K562 (cell line): ENCODE measurements around the gene NPFF. TPM values are rescaled to one million over a fixed set of nuclear protein-coding genes. Genes with fewer than 3 reads are reported as not detected.

Experiments
- CSDE1 ChIP-seq, 2 experiments: fragments of 450-650 bp; IDR thresholded peaks; 2 replicates each; pipeline ENCODE4 v1.6.1; 2016; ENCODE audit warnings: mild to moderate bottlenecking in 1 of 2
- GATA2 ChIP-seq: sonication (generic); formaldehyde crosslinking; IDR thresholded peaks from 2 replicates; pipeline ENCODE4 v1.4.0; 2020; ENCODE audit warnings: mild to moderate bottlenecking, missing genetic modification reagents
- HIVEP1 ChIP-seq: fragments of 250-450 bp; sonication (Bioruptor Pico); IDR thresholded peaks from 2 replicates; pipeline ENCODE4 v1.4.0; 2020; ENCODE audit warnings: mild to moderate bottlenecking
- HNRNPH1 ChIP-seq: fragments of 200-400 bp; formaldehyde crosslinking; optimal IDR thresholded peaks from 2 replicates; pipeline ENCODE3; 2017; ENCODE audit warnings: low read depth, mild to moderate bottlenecking, low read length, moderate library complexity
- IFI16 ChIP-seq: fragments of 250-450 bp; sonication (Bioruptor Pico); IDR thresholded peaks from 2 replicates; pipeline ENCODE4 v2.1.2; 2022; ENCODE audit warnings: mild to moderate bottlenecking, inconsistent platforms
- SIN3A ChIP-seq, 2 experiments: fragments of 150-350 bp in 1 of 2; IDR thresholded peaks; 2 replicates each; pipeline ENCODE4 v1.6.1; 2011 to 2016; ENCODE audit warnings: borderline replicate concordance in 2 of 2, low read depth in 2 of 2, low read length in 2 of 2, mild to moderate bottlenecking in 2 of 2, moderate library complexity in 2 of 2; ENCODE audit not compliant: control insufficient read depth in 1 of 2
- ZFP1 ChIP-seq: fragments of 450-650 bp; formaldehyde crosslinking; IDR thresholded peaks from 2 replicates; pipeline ENCODE4 v1.4.0; 2020; ENCODE audit warnings: mild to moderate bottlenecking, mixed read lengths
- ZFPM2 ChIP-seq: fragments of 250-450 bp; sonication (Bioruptor Pico); IDR thresholded peaks from 2 replicates; pipeline ENCODE4 v1.5.1; 2022; ENCODE audit warnings: mild to moderate bottlenecking
- ZNF133 ChIP-seq: fragments of 250-450 bp; sonication (Bioruptor Pico); IDR thresholded peaks from 2 replicates; pipeline ENCODE4 v1.4.0; 2020; ENCODE audit warnings: mild to moderate bottlenecking
- ZNF311 ChIP-seq: fragments of 250-450 bp; sonication (Bioruptor Pico); IDR thresholded peaks from 2 replicates; pipeline ENCODE4 v1.4.0; 2020; ENCODE audit warnings: mild to moderate bottlenecking, moderate library complexity
- ZNF668 ChIP-seq: fragments of 250-450 bp; sonication (Bioruptor Pico); IDR thresholded peaks from 2 replicates; pipeline ENCODE4 v1.8.0; 2022; ENCODE audit warnings: mild to moderate bottlenecking, inconsistent platforms
- polyA plus RNA-seq, 8 experiments: library from polyadenylated mRNA; depleted of rRNA in 4 of 8; stranded (reverse) in 5 of 8; unstranded in 3 of 8; fragments of >200 nt; fragmentation: Nextera tagmentation in 2 of 8; fragmentation: Illumina TruSeq in 1 of 8; extraction: Ambion mirVana in 2 of 8; extraction: Trizol in 1 of 8; gene quantifications; 2 replicates each; pipeline versions ENCODE4 v1.2.1 to v1.2.3, GENCODE V29; 2011 to 2014; ENCODE audit warnings: inconsistent platforms in 1 of 8, missing spikeins in 1 of 8
- total RNA-seq, 7 experiments: library from RNA; depleted of rRNA in 6 of 7; stranded (reverse); fragments of >200 nt in 6 of 7; fragmentation: Illumina TruSeq in 2 of 7; extraction: Trizol in 2 of 7; gene quantifications; 2 replicates each; pipeline versions ENCODE4 v1.2.1 to v1.2.3, GENCODE V29; 2011 to 2021; ENCODE audit warnings: low replicate concordance in 1 of 7
- TF ChIP-seq, protein P1 (sequence below): fragments of 450-650 bp; IDR thresholded peaks from 2 replicates; pipeline ENCODE4 v1.6.1; 2018; ENCODE audit not compliant: partially characterized antibody
- TF ChIP-seq, protein P2 (sequence below): fragments of 450-650 bp; formaldehyde crosslinking; IDR thresholded peaks from 2 replicates; pipeline ENCODE4 v1.4.0; 2020; ENCODE audit warnings: mild to moderate bottlenecking, moderate library complexity
- TF ChIP-seq, protein P3 (sequence below): sonication (generic); formaldehyde crosslinking; IDR thresholded peaks from 2 replicates; pipeline ENCODE4 v1.8.1; 2023; ENCODE audit warnings: mild to moderate bottlenecking, missing genetic modification reagents

The NPFF gene
- total and polyA plus RNA-seq, 9 of the 15 experiments (the other 6 are each of a cell fraction or from before 2014, with no cell fraction given): 0.15 to 1.2 (median 0.55) TPM; not detected in 6

- TF ChIP-seq, protein P1, sequence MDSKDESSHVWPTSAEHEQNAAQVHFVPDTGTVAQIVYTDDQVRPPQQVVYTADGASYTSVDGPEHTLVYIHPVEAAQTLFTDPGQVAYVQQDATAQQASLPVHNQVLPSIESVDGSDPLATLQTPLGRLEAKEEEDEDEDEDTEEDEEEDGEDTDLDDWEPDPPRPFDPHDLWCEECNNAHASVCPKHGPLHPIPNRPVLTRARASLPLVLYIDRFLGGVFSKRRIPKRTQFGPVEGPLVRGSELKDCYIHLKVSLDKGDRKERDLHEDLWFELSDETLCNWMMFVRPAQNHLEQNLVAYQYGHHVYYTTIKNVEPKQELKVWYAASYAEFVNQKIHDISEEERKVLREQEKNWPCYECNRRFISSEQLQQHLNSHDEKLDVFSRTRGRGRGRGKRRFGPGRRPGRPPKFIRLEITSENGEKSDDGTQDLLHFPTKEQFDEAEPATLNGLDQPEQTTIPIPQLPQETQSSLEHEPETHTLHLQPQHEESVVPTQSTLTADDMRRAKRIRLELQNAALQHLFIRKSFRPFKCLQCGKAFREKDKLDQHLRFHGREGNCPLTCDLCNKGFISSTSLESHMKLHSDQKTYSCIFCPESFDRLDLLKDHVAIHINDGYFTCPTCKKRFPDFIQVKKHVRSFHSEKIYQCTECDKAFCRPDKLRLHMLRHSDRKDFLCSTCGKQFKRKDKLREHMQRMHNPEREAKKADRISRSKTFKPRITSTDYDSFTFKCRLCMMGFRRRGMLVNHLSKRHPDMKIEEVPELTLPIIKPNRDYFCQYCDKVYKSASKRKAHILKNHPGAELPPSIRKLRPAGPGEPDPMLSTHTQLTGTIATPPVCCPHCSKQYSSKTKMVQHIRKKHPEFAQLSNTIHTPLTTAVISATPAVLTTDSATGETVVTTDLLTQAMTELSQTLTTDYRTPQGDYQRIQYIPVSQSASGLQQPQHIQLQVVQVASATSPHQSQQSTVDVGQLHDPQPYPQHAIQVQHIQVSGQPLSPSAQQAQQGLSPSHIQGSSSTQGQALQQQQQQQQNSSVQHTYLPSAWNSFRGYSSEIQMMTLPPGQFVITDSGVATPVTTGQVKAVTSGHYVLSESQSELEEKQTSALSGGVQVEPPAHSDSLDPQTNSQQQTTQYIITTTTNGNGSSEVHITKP: no peak
- TF ChIP-seq ZFP1 (CRISPR knock-in tag): no peak
- TF ChIP-seq ZNF133 (CRISPR knock-in tag): no peak
- no peak for TF ChIP-seq ZFPM2 (CRISPR knock-in tag)
- peak; percentile 4 to 14; a peak in 1 of 4 replicates for TF ChIP-seq SIN3A (IDR thresholded peaks at IDR 0.05; ENCODE audit: borderline replicate concordance in 2 of 2, control insufficient read depth in 1 of 2, low read depth in 2 of 2, low read length in 2 of 2)
- TF ChIP-seq IFI16: no peak
- TF ChIP-seq HNRNPH1: no peak
- no peak for TF ChIP-seq HIVEP1 (CRISPR knock-in tag)
- TF ChIP-seq, protein P2, sequence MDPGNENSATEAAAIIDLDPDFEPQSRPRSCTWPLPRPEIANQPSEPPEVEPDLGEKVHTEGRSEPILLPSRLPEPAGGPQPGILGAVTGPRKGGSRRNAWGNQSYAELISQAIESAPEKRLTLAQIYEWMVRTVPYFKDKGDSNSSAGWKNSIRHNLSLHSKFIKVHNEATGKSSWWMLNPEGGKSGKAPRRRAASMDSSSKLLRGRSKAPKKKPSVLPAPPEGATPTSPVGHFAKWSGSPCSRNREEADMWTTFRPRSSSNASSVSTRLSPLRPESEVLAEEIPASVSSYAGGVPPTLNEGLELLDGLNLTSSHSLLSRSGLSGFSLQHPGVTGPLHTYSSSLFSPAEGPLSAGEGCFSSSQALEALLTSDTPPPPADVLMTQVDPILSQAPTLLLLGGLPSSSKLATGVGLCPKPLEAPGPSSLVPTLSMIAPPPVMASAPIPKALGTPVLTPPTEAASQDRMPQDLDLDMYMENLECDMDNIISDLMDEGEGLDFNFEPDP (CRISPR knock-in tag): no peak
- no peak for TF ChIP-seq ZNF668 (CRISPR knock-in tag)
- no peak for TF ChIP-seq CSDE1 (IDR thresholded peaks at IDR 0.05)
- TF ChIP-seq, protein P3, sequence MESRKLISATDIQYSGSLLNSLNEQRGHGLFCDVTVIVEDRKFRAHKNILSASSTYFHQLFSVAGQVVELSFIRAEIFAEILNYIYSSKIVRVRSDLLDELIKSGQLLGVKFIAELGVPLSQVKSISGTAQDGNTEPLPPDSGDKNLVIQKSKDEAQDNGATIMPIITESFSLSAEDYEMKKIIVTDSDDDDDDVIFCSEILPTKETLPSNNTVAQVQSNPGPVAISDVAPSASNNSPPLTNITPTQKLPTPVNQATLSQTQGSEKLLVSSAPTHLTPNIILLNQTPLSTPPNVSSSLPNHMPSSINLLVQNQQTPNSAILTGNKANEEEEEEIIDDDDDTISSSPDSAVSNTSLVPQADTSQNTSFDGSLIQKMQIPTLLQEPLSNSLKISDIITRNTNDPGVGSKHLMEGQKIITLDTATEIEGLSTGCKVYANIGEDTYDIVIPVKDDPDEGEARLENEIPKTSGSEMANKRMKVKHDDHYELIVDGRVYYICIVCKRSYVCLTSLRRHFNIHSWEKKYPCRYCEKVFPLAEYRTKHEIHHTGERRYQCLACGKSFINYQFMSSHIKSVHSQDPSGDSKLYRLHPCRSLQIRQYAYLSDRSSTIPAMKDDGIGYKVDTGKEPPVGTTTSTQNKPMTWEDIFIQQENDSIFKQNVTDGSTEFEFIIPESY (CRISPR knock-in tag): no peak
- no peak for TF ChIP-seq ZNF311 (CRISPR knock-in tag)
- no peak for TF ChIP-seq GATA2 (CRISPR knock-in tag)
- TF ChIP-seq, all 486 proteins: peak for 24
Observed at GRCh38 chr12:53493610-53494391, 13.5 kb downstream of the NPFF start (continued).
